DOHH2 (cell line): ENCODE results near the gene PDE4D.

Source experiments
- H3F3A ChIP-seq: fragments of 200-600 bp; sonication (generic), shearing (Covaris generic); 2 replicates; pipeline ENCODE4 v1.6.0; 2016; ENCODE audit warnings: antibody characterized with exemption, mild to moderate bottlenecking; ENCODE audit not compliant: control insufficient read depth, insufficient read depth
- H3K27ac ChIP-seq: fragments of 200-600 bp; sonication (generic); 2 replicates; pipeline ENCODE4 v1.5.1; 2014; ENCODE audit warnings: low read depth, mild to moderate bottlenecking, low read length, moderate library complexity
- H3K27me3 ChIP-seq: fragments of 200-600 bp; sonication (generic); 2 replicates; pipeline ENCODE4 v1.6.1; 2014; ENCODE audit warnings: mild to moderate bottlenecking, low read length, mixed read lengths; ENCODE audit not compliant: control insufficient read depth
- H3K36me3 ChIP-seq: fragments of 200-600 bp; sonication (generic); 2 replicates; pipeline ENCODE4 v1.6.1; 2014; ENCODE audit warnings: mild to moderate bottlenecking, low read length, moderate library complexity, mixed read lengths; ENCODE audit not compliant: control insufficient read depth
- H3K4me1 ChIP-seq: fragments of 200-600 bp; sonication (generic); 2 replicates; pipeline ENCODE4 v1.6.1; 2014; ENCODE audit warnings: mild to moderate bottlenecking, low read length, mixed read lengths; ENCODE audit not compliant: control insufficient read depth
- H3K4me2 ChIP-seq: fragments of 200-600 bp; sonication (generic); 2 replicates; pipeline ENCODE4 v1.6.0; 2014; ENCODE audit warnings: mild to moderate bottlenecking, low read length, moderate library complexity
- H3K4me3 ChIP-seq: fragments of 200-600 bp; sonication (generic); 2 replicates; pipeline ENCODE4 v1.5.1; 2014; ENCODE audit warnings: mild to moderate bottlenecking, low read length, mixed read lengths
- H3K79me2 ChIP-seq: fragments of 200-600 bp; sonication (generic); 2 replicates; pipeline ENCODE4 v1.6.1; 2014; ENCODE audit warnings: mild to moderate bottlenecking, low read length, mixed read lengths; ENCODE audit not compliant: control insufficient read depth
- H3K9me2 ChIP-seq: fragments of 200-600 bp; sonication (generic); replicated peaks from 2 replicates; pipeline ENCODE4 v1.6.1; 2014; ENCODE audit warnings: mild to moderate bottlenecking, low read length, mixed read lengths; ENCODE audit not compliant: control insufficient read depth
- H3K9me3 ChIP-seq: fragments of 200-600 bp; sonication (generic); 2 replicates; pipeline ENCODE4 v1.6.1; 2014; ENCODE audit warnings: antibody characterized with exemption, low read length, mixed read lengths; ENCODE audit not compliant: control insufficient read depth, insufficient read depth
- H4K20me1 ChIP-seq: fragments of 200-600 bp; sonication (generic); 2 replicates; pipeline ENCODE4 v1.6.0; 2014; ENCODE audit warnings: low read depth, mild to moderate bottlenecking, antibody characterized with exemption, low read length, moderate library complexity; ENCODE audit not compliant: control insufficient read depth, insufficient read depth
- CTCF ChIP-seq: fragments of 200-600 bp; sonication (generic); IDR thresholded peaks from one replicate; pipeline ENCODE4 v1.5.1; 2014; ENCODE audit warnings: antibody characterized with exemption, mild to moderate bottlenecking, low read depth, low read length; ENCODE audit not compliant: poor library complexity, severe bottlenecking
- EZH2phosphoT487 ChIP-seq: fragments of 200-600 bp; sonication (generic); IDR thresholded peaks from 2 replicates; pipeline ENCODE4 v1.6.1; 2017; ENCODE audit warnings: borderline replicate concordance, mild to moderate bottlenecking, antibody characterized with exemption, low read length, moderate library complexity, mixed read lengths

Gene PDE4D

DNA sequence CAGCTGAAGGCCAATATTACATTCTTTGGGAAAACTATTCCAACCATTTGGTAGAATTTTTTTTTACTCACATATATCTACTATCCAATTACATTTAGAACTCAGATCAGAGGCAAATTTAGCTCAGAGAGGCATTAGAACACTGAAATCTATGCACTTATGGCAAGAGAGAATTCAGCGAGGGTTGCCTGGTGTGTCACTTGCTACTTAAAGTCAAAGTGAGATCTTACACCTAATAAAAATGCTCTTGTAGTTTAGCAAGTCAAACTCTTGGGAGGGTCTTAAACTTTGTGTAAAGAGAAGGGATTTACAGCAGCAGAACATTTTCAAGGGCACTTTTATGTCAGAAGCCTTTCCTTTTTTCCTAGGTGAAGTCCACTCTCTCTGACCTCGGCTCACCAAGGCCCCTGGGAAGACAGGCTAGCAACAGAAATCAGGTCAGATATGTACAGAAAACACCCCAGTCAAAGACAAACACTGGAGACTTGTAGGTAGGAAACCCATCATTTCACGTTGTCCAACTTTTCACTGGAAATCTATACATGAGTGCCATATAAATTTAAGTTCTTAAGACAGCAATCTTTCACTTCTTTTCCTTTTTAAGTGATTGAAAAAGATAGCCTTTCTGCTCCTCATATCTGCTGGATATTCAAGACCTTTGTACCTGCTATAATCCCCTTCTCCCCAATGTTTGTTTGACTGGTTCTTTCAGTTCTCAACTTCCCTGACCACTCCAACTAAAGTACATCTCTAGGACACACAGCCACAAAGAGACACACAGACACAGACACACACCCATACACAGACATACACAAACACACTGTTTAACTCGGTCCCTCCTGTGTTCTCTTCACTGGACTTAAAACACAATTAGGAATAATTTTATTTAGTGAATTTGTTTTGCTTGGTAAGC is 635.8 kb downstream of the PDE4D start:
- TF ChIP-seq CTCF (no peak), EZH2phosphoT487 (no peak)

DNA sequence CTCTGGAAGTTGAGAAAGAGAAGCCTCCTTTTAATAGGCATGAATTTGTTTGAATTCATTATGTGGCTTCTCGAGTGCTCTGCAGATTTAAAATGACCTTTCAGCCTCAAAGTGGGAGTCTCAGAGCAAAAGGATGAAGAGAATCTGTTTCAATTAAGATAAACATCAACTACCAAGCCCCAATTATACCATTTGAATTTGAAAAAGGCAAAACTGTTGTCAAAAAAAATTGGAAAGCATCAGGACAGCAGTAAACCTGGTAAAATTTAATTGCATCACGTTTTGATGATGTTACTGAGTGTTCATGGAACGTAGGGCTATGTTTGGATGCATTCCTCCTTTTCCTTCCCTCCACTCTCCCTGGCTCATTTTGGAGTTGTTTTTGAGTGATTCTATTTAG is 637.2 kb downstream of the PDE4D start:
- H3K79me2 ChIP-seq, result no peaks in the 10 kb centered on the region
- H3K36me3 ChIP-seq, result no peaks in the 10 kb centered on the region
- H3K27ac ChIP-seq, result no peak overlapping the region
- H3F3A ChIP-seq, result no peaks in the 10 kb centered on the region
- no peaks in the 10 kb centered on the region for H4K20me1 ChIP-seq
- H3K4me3 ChIP-seq, result no peak overlapping the region
- TF ChIP-seq EZH2phosphoT487 (no peak), CTCF (no peak)
- H3K4me2 ChIP-seq, result no peak overlapping the region
- H3K27me3 ChIP-seq, result no peaks in the 10 kb centered on the region
- H3K4me1 ChIP-seq, result no peaks in the 10 kb centered on the region
- H3K9me2 ChIP-seq, result no peaks in the 10 kb centered on the region
- H3K9me3 ChIP-seq, result no peaks in the 10 kb centered on the region

More for the DNA sequence above, 635.8 kb downstream of the PDE4D start:
- H3K27me3 ChIP-seq, result peaks cover 3% of the 10 kb centered on the region; the same call in 1 of the 2 replicates
- H3K79me2 ChIP-seq, result no peaks in the 10 kb centered on the region
- H3K4me1 ChIP-seq, result no peaks in the 10 kb centered on the region
- no peaks in the 10 kb centered on the region for H3F3A ChIP-seq
- H3K9me3 ChIP-seq, result no peaks in the 10 kb centered on the region
- no peak overlapping the region for H3K4me3 ChIP-seq
- no peak overlapping the region for H3K4me2 ChIP-seq
- H3K27ac ChIP-seq, result no peak overlapping the region
- H3K9me2 ChIP-seq, result no peaks in the 10 kb centered on the region
- H4K20me1 ChIP-seq, result no peaks in the 10 kb centered on the region
- no peaks in the 10 kb centered on the region for H3K36me3 ChIP-seq

DNA sequence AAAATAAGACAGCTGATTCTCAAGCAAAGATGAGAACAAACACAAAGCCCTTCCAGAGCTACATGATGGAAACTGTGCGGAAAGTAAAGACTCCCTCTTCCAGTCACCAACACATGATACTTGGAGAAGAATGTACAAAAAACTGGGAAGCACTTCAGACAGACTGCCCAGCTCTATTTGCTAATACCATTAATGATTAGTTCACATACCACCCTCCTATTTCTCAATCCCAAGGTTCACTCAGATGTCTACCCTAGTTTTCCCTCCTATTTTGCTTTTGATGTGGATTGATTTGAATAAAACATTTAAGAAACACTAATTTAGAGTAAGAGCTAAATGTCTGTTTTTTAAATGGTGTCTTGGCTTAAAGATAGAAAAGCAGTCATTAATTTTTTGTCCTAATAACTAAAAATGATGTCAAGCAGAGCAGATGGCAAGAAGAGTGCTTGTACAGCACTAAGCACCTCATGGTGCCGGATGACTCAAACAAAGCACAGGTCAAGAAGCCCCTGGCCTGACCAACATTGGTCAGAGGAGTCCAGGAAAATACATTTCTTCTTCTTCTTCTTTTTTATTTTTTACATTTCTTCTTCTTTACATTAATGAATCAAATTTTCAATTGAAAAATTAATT is 639.4 kb downstream of the PDE4D start:
- Histone ChIP-seq H3K4me1 (no peaks in the 10 kb centered on the region), H3K9me3 (no peaks in the 10 kb centered on the region), H3K9me2 (no peaks in the 10 kb centered on the region), H3K79me2 (no peaks in the 10 kb centered on the region), H3K27ac (no peak overlapping the region), H3K36me3 (no peaks in the 10 kb centered on the region), H4K20me1 (no peaks in the 10 kb centered on the region), H3K4me3 (no peak overlapping the region), H3K27me3 (no peaks in the 10 kb centered on the region), H3F3A (no peaks in the 10 kb centered on the region), H3K4me2 (no peak overlapping the region)
- no peak for TF ChIP-seq CTCF
- TF ChIP-seq EZH2phosphoT487, result no peak
